Transverse colon (tissue), 4 donors: ENCODE data around the gene JAM3. TPM values are rescaled to one million over a fixed set of nuclear protein-coding genes. Genes with fewer than 3 reads are reported as not detected.

Experiments used
- DNase-seq: peaks from one replicate; pipeline ENCODE4 v3.0.0-alpha.2; 2019
- H3K27ac ChIP-seq, 4 donors: fragments of 200-600 bp; sonication (generic); 2 replicates each; pipeline ENCODE4 v1.5.1; 2016 to 2018; ENCODE audit warnings: inconsistent platforms in 4 of 4
- H3K27me3 ChIP-seq: fragments of 200-600 bp; sonication (generic); 2 replicates; pipeline ENCODE4 v1.5.1; 2017; ENCODE audit warnings: inconsistent platforms
- H3K36me3 ChIP-seq, 4 donors: fragments of 200-600 bp; sonication (generic); 2 replicates each; pipeline ENCODE4 v1.5.1; 2017 to 2019; ENCODE audit warnings: inconsistent platforms in 4 of 4
- H3K4me1 ChIP-seq, 4 donors: fragments of 200-600 bp; sonication (generic); 2 replicates each; pipeline ENCODE4 v1.5.1; 2017 to 2020; ENCODE audit warnings: inconsistent platforms in 4 of 4
- H3K4me3 ChIP-seq, 4 donors: fragments of 200-600 bp; sonication (generic); 1 replicate in 1 of 4; 2 replicates in 3 of 4; pipeline versions ENCODE4 v1.5.1 to v1.6.1; 2017 to 2019; ENCODE audit warnings: inconsistent platforms in 4 of 4
- H3K9me3 ChIP-seq, 2 donors: fragments of 200-600 bp; sonication (generic); 2 replicates each; pipeline ENCODE4 v1.5.1; 2017 to 2019; ENCODE audit warnings: inconsistent platforms in 2 of 2
- EP300 ChIP-seq: sonication (generic); formaldehyde crosslinking; IDR thresholded peaks from one replicate; pipeline ENCODE4 v1.6.1; 2017; ENCODE audit warnings: antibody characterized with exemption, low read depth
- POLR2A ChIP-seq: fragments of 450-650 bp; IDR thresholded peaks from one replicate; pipeline ENCODE4 v1.6.1; 2016; ENCODE audit warnings: antibody characterized with exemption, mild to moderate bottlenecking, moderate library complexity
- POLR2AphosphoS5 ChIP-seq, 3 donors: sonication (generic); formaldehyde crosslinking; IDR thresholded peaks; one replicate each; pipeline ENCODE4 v1.6.1; 2016; ENCODE audit warnings: antibody characterized with exemption in 3 of 3
- WGBS, 2 donors: methylation state at CpG; one replicate each; pipeline ENCODE4 v1.1.5; 2018; ENCODE audit warnings: low coverage in 1 of 2; 5-methylcytosine and 5-hydroxymethylcytosine counted together
- in situ Hi-C, 4 donors: fragments of 200-750 bp; cut with MboI; loops; one replicate each; pipeline versions ENCODE4 v1.15.0 to v1.15.1; 2017; ENCODE audit warnings: low sequenced_read_pairs in 3 of 4, low pct_ligation_motif_present in 1 of 4, low pct_unique_long_range_greater_than_20kb in 1 of 4
- intact Hi-C: fragments of 100-400 bp; cut with DNase I; formaldehyde crosslinking; loops from one replicate; pipeline ENCODE4 v1.15.1; 2023; ENCODE audit warnings: low total_unique reads
- total RNA-seq, 4 donors: library from RNA; depleted of rRNA; stranded (reverse); fragments of >200 nt; gene quantifications; one replicate each; pipeline ENCODE4 v1.1.0, GENCODE V29; 2016
- TF ChIP-seq, protein P1 (sequence below), 5 experiments: fragments of 200-600 bp in 3 of 5; fragments of 450-650 bp in 2 of 5; sonication (generic) in 3 of 5; IDR thresholded peaks; 1 replicate in 2 of 5; 2 replicates in 3 of 5; pipeline ENCODE4 v1.5.1; 2016 to 2017; ENCODE audit warnings: antibody characterized with exemption in 5 of 5, inconsistent platforms in 3 of 5, mild to moderate bottlenecking in 2 of 5, moderate library complexity in 1 of 5

The JAM3 gene
- total RNA-seq, 4 donors from 2014 or later, result 7.8 to 56.9 (median 13.8) TPM

DNA sequence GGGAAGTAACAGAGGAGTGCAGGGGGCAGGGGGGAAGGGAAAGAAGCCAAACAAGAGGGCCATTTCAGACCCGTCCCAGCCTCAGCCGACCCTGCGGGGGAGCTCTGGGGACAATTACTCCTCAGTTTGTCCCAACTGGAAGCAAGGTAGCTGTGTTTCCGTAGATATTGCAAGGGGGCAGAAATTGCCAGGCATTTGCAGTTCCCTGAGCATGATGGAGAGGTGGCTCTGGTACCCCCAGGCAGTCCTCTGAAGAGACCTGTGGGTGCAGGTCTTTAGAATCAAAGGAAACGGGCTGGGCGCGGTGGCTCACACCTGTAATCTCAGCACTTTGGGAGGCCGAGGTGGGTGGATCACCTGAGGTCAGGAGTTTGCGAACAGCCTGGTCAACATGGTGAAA, 13.8 kb upstream of the JAM3 start:
- Histone ChIP-seq H3K4me3 (no peak overlapping the region), H3K4me1 (peaks cover 0 to 8% (median 3%) of the 10 kb centered on the region in 4 donors), H3K36me3 (no peaks in the 10 kb centered on the region), H3K27ac (no peak overlapping the region), H3K27me3 (peaks cover 1% of the 10 kb centered on the region), H3K9me3 (no peaks in the 10 kb centered on the region)
- no peak for DNase-seq
- in situ Hi-C loops, result loop anchor here in 3 of 4 donors (10.0 kb wide), 2 partner anchors 80 to 90 kb away; no protein-coding TSS in a partner anchor
- 80 to 81% methylated on average over 1 to 9 of the region's 9 CpGs for whole genome bisulfite sequencing, 2 donors
- TF ChIP-seq POLR2AphosphoS5 (IDR thresholded peaks at IDR 0.05) (no peak), POLR2A (no peak), EP300 (no peak)
- TF ChIP-seq, protein P1, sequence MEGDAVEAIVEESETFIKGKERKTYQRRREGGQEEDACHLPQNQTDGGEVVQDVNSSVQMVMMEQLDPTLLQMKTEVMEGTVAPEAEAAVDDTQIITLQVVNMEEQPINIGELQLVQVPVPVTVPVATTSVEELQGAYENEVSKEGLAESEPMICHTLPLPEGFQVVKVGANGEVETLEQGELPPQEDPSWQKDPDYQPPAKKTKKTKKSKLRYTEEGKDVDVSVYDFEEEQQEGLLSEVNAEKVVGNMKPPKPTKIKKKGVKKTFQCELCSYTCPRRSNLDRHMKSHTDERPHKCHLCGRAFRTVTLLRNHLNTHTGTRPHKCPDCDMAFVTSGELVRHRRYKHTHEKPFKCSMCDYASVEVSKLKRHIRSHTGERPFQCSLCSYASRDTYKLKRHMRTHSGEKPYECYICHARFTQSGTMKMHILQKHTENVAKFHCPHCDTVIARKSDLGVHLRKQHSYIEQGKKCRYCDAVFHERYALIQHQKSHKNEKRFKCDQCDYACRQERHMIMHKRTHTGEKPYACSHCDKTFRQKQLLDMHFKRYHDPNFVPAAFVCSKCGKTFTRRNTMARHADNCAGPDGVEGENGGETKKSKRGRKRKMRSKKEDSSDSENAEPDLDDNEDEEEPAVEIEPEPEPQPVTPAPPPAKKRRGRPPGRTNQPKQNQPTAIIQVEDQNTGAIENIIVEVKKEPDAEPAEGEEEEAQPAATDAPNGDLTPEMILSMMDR (IDR thresholded peaks at IDR 0.05), result no peak
- intact Hi-C loops, result no loop called here

DNA sequence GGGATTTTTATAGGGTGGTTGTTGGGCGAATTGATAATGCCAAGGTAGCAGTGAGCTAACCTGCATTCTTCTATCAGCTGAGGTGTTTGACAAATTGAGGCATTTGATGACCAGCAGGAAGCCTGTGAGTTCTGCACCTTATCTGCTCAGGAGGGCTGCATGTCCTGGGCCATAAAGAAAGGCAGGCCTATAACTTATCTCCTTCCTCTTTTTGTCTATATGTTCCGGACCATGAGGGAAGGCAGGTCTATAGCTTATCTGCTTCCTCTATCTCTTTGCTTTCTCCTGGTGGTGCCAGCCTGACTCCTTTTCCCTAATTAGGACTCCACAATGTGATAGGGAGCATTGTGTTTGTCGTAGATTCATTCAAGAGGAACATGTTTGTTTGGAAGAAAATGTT, 8.6 kb upstream of the JAM3 start:
- no peak overlapping the region for H3K27ac ChIP-seq
- WGBS, 2 donors, result 23 to 53% methylated on average over 2 to 3 of the region's 3 CpGs
- no peak overlapping the region for H3K4me3 ChIP-seq
- no peak for DNase-seq
- no peaks in the 10 kb centered on the region for H3K27me3 ChIP-seq
- H3K4me1 ChIP-seq, result no peaks in the 10 kb centered on the region
- in situ Hi-C loops, result no loop called here
- intact Hi-C loops, result loop anchor here (5.0 kb wide), 1 partner anchor 72 kb away; no protein-coding TSS in a partner anchor
- TF ChIP-seq, protein P1 (IDR thresholded peaks at IDR 0.05), result no peak
- TF ChIP-seq EP300 (no peak), POLR2AphosphoS5 (IDR thresholded peaks at IDR 0.05) (no peak), POLR2A (no peak)
- no peaks in the 10 kb centered on the region for H3K9me3 ChIP-seq
- H3K36me3 ChIP-seq, result no peaks in the 10 kb centered on the region

GRCh38 chr11:134062265-134063123, 6.4 kb upstream of the JAM3 start:
- Histone ChIP-seq H3K4me3 (no peak overlapping the region), H3K36me3 (no peaks in the 10 kb centered on the region), H3K27me3 (peaks cover 10% of the 10 kb centered on the region), H3K27ac (no peak overlapping the region), H3K4me1 (no peaks in the 10 kb centered on the region), H3K9me3 (no peaks in the 10 kb centered on the region)
- 86 to 92% methylated on average over 7 to 24 of the region's 24 CpGs for WGBS, 2 donors
- TF ChIP-seq EP300, result no peak
- TF ChIP-seq, protein P1 (IDR thresholded peaks at IDR 0.05), result no peak
- no peak for DNase-seq
- in situ Hi-C loops, result no loop called here
- intact Hi-C loops, result loop anchor here (5.0 kb wide), 1 partner anchor 70 kb away; no protein-coding TSS in a partner anchor

- Histone ChIP-seq H3K4me1 (no peaks in the 10 kb centered on the region), H3K36me3 (no peaks in the 10 kb centered on the region), H3K4me3 (no peak overlapping the region), H3K27ac (no peak overlapping the region), H3K27me3 (peaks cover 16% of the 10 kb centered on the region), H3K9me3 (no peaks in the 10 kb centered on the region)
- in situ Hi-C loops (no loop called here), intact Hi-C loops (loop anchor here (5.0 kb wide), 1 partner anchor 69 kb away; no protein-coding TSS in a partner anchor)
- no peak for DNase-seq
- TF ChIP-seq, protein P1 (IDR thresholded peaks at IDR 0.05), result no peak
- TF ChIP-seq EP300 (no peak), POLR2AphosphoS5 (IDR thresholded peaks at IDR 0.05) (no peak), POLR2A (no peak)
- WGBS, 2 donors, result 87% methylated on average over 2 of the region's 2 CpGs; no CpG with 5 or more reads in 1 of the 2 donors
Measured at GRCh38 chr11:134063124-134063495, 5.8 kb upstream of the JAM3 start.
